Bone marrow (tissue), 2 donors: ENCODE data around the gene COL8A2.
A peak's percentile ranks its signal among the peaks of the same experiment; 100 is the strongest.

Experiments used
- DNase-seq, 2 donors: peaks; one replicate each; lab custom pipeline; 2025; lab: John Stamatoyannopoulos, UW

The COL8A2 gene

GRCh38 chr1:36137226-36137625, 12.2 kb upstream of the COL8A2 start:
- DNase-seq, result no peak

DNA sequence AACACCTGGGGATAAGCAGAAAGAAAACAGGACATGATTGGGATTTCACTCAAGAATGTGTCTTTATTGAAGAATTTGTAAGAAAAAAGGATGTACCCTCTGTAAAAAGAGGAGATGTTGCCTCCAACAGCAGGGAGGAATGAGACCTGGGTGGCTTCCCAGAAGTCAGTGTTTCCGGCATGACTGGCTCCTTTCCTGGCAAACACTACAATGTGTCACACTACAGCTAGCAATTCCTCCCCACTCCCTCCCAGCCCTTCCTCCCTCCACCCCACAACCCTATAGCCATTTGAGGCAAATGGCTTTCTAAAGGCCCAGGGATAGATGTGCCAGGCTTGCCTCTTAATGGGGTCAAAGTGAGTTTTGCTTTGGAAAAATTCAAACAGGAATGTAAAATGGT, 11.5 kb upstream of the COL8A2 start:
- no peak for DNase-seq

- DNase-seq, result no peak
Observed at GRCh38 chr1:36135796-36136195, 10.8 kb upstream of the COL8A2 start.

- no peak for DNase-seq
Observed at GRCh38 chr1:36135330-36135667, 10.3 kb upstream of the COL8A2 start.

DNA sequence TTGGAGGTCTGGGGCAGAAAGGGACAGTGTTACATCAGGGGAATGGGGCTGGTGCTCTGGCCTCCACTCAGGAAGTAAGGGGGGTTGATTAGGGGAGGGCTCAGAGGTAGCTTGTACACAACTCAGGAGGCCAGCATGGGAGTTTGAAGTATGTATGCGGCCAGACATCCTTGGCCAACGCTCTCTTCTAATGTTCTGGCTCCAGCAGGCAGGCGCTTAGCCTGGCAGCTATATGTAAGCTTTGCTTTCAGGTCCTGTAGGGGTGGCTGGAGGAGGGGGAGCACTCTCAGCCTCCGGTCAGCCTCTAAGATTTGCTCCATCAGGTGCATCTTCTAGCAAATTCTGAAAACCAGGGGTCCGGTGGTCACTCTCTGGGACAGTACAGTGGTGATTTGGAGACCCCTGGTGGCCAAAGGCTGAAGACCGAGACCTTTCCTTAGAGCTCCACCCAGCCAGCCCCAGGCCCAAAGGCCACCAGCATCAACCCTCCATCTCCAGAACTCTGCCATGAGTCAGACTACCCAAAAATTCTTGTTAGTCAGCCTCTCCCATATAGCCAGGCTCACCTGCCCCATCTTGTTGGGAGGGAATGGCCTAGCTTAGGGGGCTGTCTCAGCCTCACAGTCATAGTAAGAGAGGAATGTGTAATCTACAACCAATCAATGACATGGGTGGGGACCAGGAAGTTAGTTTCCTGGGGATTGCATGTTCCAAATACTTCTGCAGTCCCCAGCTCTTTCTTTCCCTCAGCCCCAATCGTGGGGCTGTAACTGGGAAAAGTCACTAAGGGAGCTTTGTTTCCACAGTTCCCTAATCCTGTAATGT, 9.7 kb upstream of the COL8A2 start:
- peak in 1 of 2 donors; percentile 17 for DNase-seq

GRCh38 chr1:36134031-36134430, 9.0 kb upstream of the COL8A2 start:
- DNase-seq, result no peak

GRCh38 chr1:36133484-36133883, 8.5 kb upstream of the COL8A2 start:
- no peak for DNase-seq

DNA sequence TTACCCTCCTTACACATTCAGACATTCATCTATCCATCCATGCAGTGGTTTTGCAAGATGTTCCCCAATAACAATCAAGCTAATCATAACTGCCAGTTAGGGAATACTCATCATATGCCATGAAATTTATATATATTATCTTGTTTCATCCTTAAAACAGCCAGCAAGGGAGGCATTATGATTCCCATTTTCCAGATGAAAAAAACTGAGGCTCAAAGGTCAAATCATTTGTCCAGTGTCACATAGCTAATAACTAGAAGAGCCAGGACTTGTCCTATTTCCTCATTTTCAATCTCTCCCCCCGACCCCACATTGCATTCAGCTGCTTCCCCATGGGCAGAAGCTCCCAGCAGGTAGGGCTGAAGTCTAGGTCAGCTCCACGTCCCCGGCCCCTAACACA, 7.0 kb upstream of the COL8A2 start:
- no peak for DNase-seq

GRCh38 chr1:36128905-36129206, 3.8 kb upstream of the COL8A2 start:
- no peak for DNase-seq

GRCh38 chr1:36128126-36128904, 3.3 kb upstream of the COL8A2 start:
- DNase-seq, result no peak

GRCh38 chr1:36126797-36127500, 1.9 kb upstream of the COL8A2 start:
- DNase-seq, result no peak

DNA sequence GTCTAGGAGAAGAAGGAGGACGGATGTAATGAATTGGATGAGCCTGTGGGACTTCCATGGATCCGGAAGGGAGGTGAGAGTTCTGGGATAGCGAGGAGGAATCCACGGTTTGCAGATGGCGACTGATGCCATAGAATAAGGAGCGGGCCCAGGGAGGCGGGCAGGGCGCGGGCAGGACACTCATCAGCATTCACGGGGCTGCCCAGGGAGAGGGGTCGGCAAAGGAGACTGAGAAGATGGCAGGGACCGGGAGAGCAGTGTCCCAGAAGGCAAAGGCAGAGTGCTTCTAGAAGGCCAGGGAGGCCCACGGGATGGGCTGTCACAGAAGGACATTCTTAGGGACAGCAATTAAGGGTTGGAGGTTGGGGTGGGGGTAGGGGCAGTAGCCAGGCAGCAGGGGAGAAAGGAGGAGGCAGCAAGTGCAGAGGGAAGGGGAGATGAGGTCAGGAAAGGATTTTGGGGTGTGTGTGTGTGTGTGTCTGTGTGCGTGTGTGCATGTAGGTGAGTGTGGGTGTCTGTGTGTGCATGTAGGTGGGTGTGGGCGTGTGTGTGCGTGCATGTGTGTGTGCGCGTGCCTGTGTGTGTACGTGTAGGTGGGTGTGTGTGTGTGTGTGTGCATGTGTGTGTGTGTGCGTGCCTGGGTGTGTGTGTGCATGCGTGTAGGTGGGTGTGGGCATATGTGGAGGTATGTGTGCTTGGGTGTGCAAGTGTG, 1.1 kb upstream of the COL8A2 start:
- DNase-seq, result no peak

GRCh38 chr1:36124404-36125128, 456 bp downstream of the COL8A2 start:
- no peak for DNase-seq

GRCh38 chr1:36123356-36123755, 1.7 kb downstream of the COL8A2 start:
- peak in 1 of 2 donors; percentile 38 for DNase-seq

GRCh38 chr1:36122062-36123030, 2.7 kb downstream of the COL8A2 start:
- DNase-seq, result no peak

DNA sequence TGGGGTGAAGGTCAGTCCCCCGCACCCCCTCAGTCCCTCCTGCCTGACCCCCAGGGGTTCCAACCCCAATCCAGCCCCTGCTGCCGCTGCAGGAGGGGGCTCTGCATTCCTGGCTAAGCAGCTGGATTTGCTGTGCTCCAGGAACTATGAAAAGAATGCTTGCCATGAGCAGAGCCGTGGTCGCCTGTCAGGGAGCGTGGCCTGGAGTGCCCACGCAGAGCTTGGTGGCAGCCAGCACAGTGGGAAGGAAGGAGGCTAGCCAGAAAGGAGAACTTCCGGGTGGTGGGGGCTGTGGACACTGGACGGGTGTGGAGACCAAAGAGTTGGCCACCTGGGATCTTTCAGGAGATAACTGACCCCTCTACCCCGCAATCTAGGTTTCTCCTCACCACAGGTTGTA, 5.6 kb downstream of the COL8A2 start:
- DNase-seq, result no peak

- no peak for DNase-seq
Observed at GRCh38 chr1:36118447-36119204, 6.4 kb downstream of the COL8A2 start.

GRCh38 chr1:36116901-36117300, 8.1 kb downstream of the COL8A2 start:
- no peak for DNase-seq

GRCh38 chr1:36115931-36116330, 9.1 kb downstream of the COL8A2 start:
- DNase-seq, result no peak

DNA sequence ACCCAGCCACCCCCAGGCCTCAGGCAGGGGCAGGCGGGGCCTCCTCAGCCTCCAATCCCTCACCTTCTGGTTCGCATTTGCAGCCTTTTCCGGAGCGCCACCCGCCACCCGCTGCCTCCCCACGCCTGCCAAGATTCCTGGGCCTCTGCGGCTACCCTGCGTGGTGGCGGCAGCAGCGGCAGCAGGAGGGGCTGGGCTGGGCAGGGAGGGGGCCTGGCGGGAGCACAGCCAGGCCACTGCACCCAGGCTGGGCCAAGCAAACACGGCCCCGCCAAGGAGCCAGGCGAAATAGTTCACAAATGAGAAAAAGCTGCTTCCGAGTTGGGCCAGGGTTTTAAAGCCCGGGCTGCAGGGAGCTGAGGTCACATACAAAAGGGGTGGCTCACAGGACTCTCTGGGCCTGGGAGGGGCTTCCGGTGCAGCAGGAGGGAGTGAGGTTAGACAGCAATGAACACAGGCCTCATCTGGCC, 9.8 kb downstream of the COL8A2 start:
- DNase-seq, result no peak
